Hepatocyte (in vitro differentiated cells): ENCODE data around the gene DOP1A. TPM values are rescaled to one million over a fixed set of nuclear protein-coding genes. Genes with fewer than 3 reads are reported as not detected.

Experiments used
- DNase-seq: peaks from one replicate; pipeline ENCODE4 v3.0.0-alpha.2; 2016; ENCODE audit warnings: low spot score
- H2AFZ ChIP-seq: fragments of 200-600 bp; sonication (generic); 2 replicates; pipeline ENCODE4 v1.6.0; 2016; ENCODE audit warnings: antibody characterized with exemption, mild to moderate bottlenecking
- H3K27ac ChIP-seq: fragments of 200-600 bp; sonication (generic); 2 replicates; pipeline ENCODE4 v1.5.1; 2016; ENCODE audit warnings: mild to moderate bottlenecking
- H3K27me3 ChIP-seq: fragments of 200-600 bp; sonication (generic); 2 replicates; pipeline ENCODE4 v1.6.1; 2016
- H3K36me3 ChIP-seq: fragments of 200-600 bp; sonication (generic); replicated peaks from 2 replicates; pipeline ENCODE4 v1.5.1; 2016; ENCODE audit warnings: low read depth; ENCODE audit not compliant: insufficient read depth
- H3K4me1 ChIP-seq: fragments of 200-600 bp; sonication (generic); 2 replicates; pipeline ENCODE4 v1.5.1; 2016; ENCODE audit warnings: mild to moderate bottlenecking, moderate library complexity; ENCODE audit not compliant: insufficient read depth
- H3K4me2 ChIP-seq: fragments of 200-600 bp; sonication (generic); 2 replicates; pipeline ENCODE4 v1.6.0; 2016
- H3K4me3 ChIP-seq: fragments of 200-600 bp; sonication (generic); 2 replicates; pipeline ENCODE4 v1.5.1; 2016; ENCODE audit warnings: mild to moderate bottlenecking
- H3K79me2 ChIP-seq: fragments of 200-600 bp; sonication (generic); 2 replicates; pipeline ENCODE4 v1.6.0; 2017; ENCODE audit warnings: mild to moderate bottlenecking
- H3K9me2 ChIP-seq: fragments of 200-600 bp; sonication (generic); replicated peaks from 2 replicates; pipeline ENCODE4 v1.6.0; 2017; ENCODE audit warnings: mild to moderate bottlenecking; ENCODE audit not compliant: insufficient read depth
- H3K9me3 ChIP-seq: fragments of 200-600 bp; sonication (generic); 2 replicates; pipeline ENCODE4 v1.5.1; 2016; ENCODE audit warnings: low read depth, mild to moderate bottlenecking
- H4K20me1 ChIP-seq: fragments of 200-600 bp; sonication (generic); 2 replicates; pipeline ENCODE4 v1.6.0; 2016; ENCODE audit warnings: mild to moderate bottlenecking; ENCODE audit not compliant: insufficient read depth, poor library complexity, severe bottlenecking
- CTCF ChIP-seq: fragments of 200-600 bp; sonication (generic); IDR thresholded peaks from 2 replicates; pipeline ENCODE4 v1.5.1; 2016; ENCODE audit warnings: antibody characterized with exemption, mild to moderate bottlenecking; ENCODE audit not compliant: poor library complexity
- EZH2 ChIP-seq: fragments of 200-600 bp; sonication (generic); IDR thresholded peaks from 2 replicates; pipeline ENCODE4 v1.6.1; 2016; ENCODE audit warnings: antibody characterized with exemption, mild to moderate bottlenecking, borderline replicate concordance
- EZH2phosphoT487 ChIP-seq: fragments of 200-600 bp; sonication (generic); IDR thresholded peaks from one replicate; pipeline ENCODE4 v1.6.1; 2018; ENCODE audit warnings: antibody characterized with exemption, mild to moderate bottlenecking, low read depth, moderate library complexity; ENCODE audit not compliant: unreplicated experiment, severe bottlenecking
- WGBS: methylation state at CpG from one replicate; pipeline ENCODE4 v1.1.6; 2016; ENCODE audit warnings: low lambda C conversion rate; ENCODE audit errors: missing lambda C conversion rate; 5-methylcytosine and 5-hydroxymethylcytosine counted together
- polyA plus RNA-seq: library from polyadenylated mRNA; unstranded; fragments of >200 nt; fragmentation: Nextera tagmentation; extraction: Ambion mirVana; gene quantifications from 2 replicates; pipeline ENCODE4 v1.2.1, GENCODE V29; 2016
- total RNA-seq: library from RNA; depleted of rRNA; stranded (reverse); fragments of >200 nt; gene quantifications from 2 replicates; pipeline ENCODE4 v1.2.3, GENCODE V29; 2014

Gene DOP1A
- total and polyA plus RNA-seq, 2 experiments from 2014 or later, result 3.6 to 34.5 TPM

DNA sequence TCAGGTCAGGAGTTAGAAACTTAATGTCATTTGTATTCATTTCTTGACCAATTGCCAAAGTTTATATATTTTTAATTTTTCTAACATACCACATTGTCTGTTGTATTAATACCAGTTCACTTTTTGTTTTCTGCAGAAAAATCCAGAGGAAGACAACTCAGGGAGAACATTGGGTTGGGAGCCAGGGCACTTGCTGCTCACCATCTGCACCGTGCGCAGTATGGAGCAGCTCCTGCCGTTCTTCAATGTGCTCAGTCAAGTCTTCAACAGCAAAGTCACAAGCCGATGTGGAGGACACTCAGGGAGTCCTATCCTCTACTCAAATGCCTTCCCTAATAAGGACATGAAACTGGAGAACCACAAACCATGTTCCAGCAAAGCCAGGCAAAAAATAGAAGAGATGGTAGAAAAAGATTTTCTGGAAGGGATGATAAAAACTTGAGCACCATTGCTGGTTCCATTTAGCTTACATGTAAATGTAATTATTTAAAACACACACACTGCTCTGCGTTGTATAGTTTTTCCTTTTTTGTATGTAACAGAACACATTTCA, 100.3 kb downstream of the DOP1A start:
- no peaks in the 10 kb centered on the region for H3K27me3 ChIP-seq
- peaks cover 8% of the 10 kb centered on the region for H3K36me3 ChIP-seq
- H3K79me2 ChIP-seq, result no peaks in the 10 kb centered on the region
- H2AFZ ChIP-seq, result no peak overlapping the region
- no peak overlapping the region for H3K4me3 ChIP-seq
- no peak overlapping the region for H3K27ac ChIP-seq
- no peak for DNase-seq
- no peaks in the 10 kb centered on the region for H4K20me1 ChIP-seq
- no peak overlapping the region for H3K4me2 ChIP-seq
- no peaks in the 10 kb centered on the region for H3K4me1 ChIP-seq
- no peak for TF ChIP-seq CTCF
- TF ChIP-seq EZH2, result no peak
- no peak for TF ChIP-seq EZH2phosphoT487
- H3K9me3 ChIP-seq, result no peaks in the 10 kb centered on the region
- H3K9me2 ChIP-seq, result no peaks in the 10 kb centered on the region
- WGBS, result 95% methylated on average over 5 of the region's 5 CpGs

DNA sequence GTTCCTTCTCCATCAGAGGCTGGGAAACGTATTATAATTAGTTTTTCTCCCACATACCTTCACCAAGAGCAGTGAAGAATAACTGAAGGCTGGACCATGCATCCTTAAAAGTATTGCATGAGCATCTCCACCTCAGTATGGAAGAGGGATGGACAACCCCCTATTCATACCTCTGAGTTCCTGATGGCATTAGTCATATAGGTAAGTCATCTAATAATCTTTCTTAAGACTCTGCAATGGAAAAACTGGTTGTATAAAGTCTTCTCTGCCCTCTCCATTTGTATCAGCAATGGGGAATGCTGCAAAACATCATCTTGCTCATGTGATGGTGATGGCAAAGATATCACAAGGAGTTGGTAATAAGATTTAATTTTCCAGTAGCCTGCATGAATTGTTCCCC, 101.1 kb downstream of the DOP1A start:
- H3K27ac ChIP-seq, result no peak overlapping the region
- no peaks in the 10 kb centered on the region for H3K9me2 ChIP-seq
- 93% methylated on average over 1 of the region's 1 CpG for WGBS
- H4K20me1 ChIP-seq, result no peaks in the 10 kb centered on the region
- no peaks in the 10 kb centered on the region for H3K27me3 ChIP-seq
- H3K9me3 ChIP-seq, result no peaks in the 10 kb centered on the region
- no peaks in the 10 kb centered on the region for H3K79me2 ChIP-seq
- peaks cover 14% of the 10 kb centered on the region for H3K36me3 ChIP-seq
- H3K4me1 ChIP-seq, result no peaks in the 10 kb centered on the region
- no peak for DNase-seq
- H3K4me2 ChIP-seq, result no peak overlapping the region
- H3K4me3 ChIP-seq, result no peak overlapping the region
- TF ChIP-seq CTCF (no peak), EZH2 (no peak), EZH2phosphoT487 (no peak)
- no peak overlapping the region for H2AFZ ChIP-seq

GRCh38 chr6:83169106-83169505, 101.6 kb downstream of the DOP1A start:
- no peak overlapping the region for H3K4me2 ChIP-seq
- no peaks in the 10 kb centered on the region for H3K27me3 ChIP-seq
- H3K4me1 ChIP-seq, result no peaks in the 10 kb centered on the region
- H4K20me1 ChIP-seq, result no peaks in the 10 kb centered on the region
- H3K9me3 ChIP-seq, result no peaks in the 10 kb centered on the region
- no peaks in the 10 kb centered on the region for H3K9me2 ChIP-seq
- peaks cover 14% of the 10 kb centered on the region for H3K36me3 ChIP-seq
- no peak for DNase-seq
- TF ChIP-seq EZH2phosphoT487 (no peak), CTCF (no peak), EZH2 (no peak)
- no peak overlapping the region for H2AFZ ChIP-seq
- H3K4me3 ChIP-seq, result no peak overlapping the region
- H3K27ac ChIP-seq, result no peak overlapping the region
- H3K79me2 ChIP-seq, result no peaks in the 10 kb centered on the region

DNA sequence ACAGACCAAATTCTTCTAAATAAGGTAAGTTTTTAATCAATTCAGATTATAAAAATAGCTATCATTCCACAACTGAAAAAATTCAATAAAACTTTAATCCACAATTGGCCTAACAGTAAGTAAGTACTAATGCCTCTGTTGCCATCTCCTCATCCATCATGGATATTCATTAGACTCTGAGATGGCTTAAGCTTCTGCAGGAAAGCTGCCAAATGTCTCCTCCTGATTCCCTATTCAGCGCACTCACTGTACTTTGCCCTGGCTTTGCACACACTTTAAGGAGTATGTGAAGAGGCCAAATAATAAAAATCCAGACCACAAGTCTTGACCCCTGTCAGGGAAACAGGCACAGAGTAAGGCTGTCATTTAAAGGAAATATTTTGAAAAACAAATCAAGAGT, 102.0 kb downstream of the DOP1A start:
- Histone ChIP-seq H3K9me2 (no peaks in the 10 kb centered on the region), H3K36me3 (peaks cover 14% of the 10 kb centered on the region), H2AFZ (no peak overlapping the region), H3K79me2 (peaks cover 2% of the 10 kb centered on the region), H3K4me3 (no peak overlapping the region), H3K27me3 (no peaks in the 10 kb centered on the region), H3K4me1 (no peaks in the 10 kb centered on the region), H3K27ac (no peak overlapping the region), H3K4me2 (no peak overlapping the region), H4K20me1 (no peaks in the 10 kb centered on the region), H3K9me3 (no peaks in the 10 kb centered on the region)
- TF ChIP-seq EZH2 (no peak), EZH2phosphoT487 (no peak), CTCF (no peak)
- 71% methylated on average over 1 of the region's 1 CpG for WGBS
- DNase-seq, result no peak
